HepG2 (cell line): ENCODE data around the gene LHX3. TPM values are rescaled to one million over a fixed set of nuclear protein-coding genes. Genes with fewer than 3 reads are reported as not detected.

Source experiments
- ATAC-seq: fragments of 200-7000 bp; cut with Tn5 transposase; 3 replicates; pipeline ENCODE4 v1.9.1; 2020; ENCODE audit warnings: mild to moderate bottlenecking, moderate library complexity
- BruUV-seq: library from RNA; stranded (reverse); fragments of 400-500 nt; replicated peaks from 2 replicates; lab custom pipeline; 2021; lab: Mats Ljungman, UMichigan
- CTCF ChIA-PET: fragments of 300-600 bp; formaldehyde crosslinking; extraction: SDS; loops from one replicate; lab custom pipeline; 2021; ENCODE audit warnings: low total read pairs, inconsistent platforms, low intra/inter-chr PET ratio; lab: Yijun Ruan, JAX
- POLR2A ChIA-PET: fragments of 350-600 bp; sonication (Branson Sonifier 250); formaldehyde crosslinking; loops from one replicate; lab custom pipeline; 2020; ENCODE audit warnings: antibody characterized with exemption, inconsistent platforms; lab: Yijun Ruan, JAX
- DNase-seq: peaks from one replicate; pipeline ENCODE4 v3.0.0-alpha.2; 2015; ENCODE audit warnings: low spot score
- FAIRE-seq: peaks from 3 replicates; lab custom pipeline; 2011; peaks lifted over from hg19 to GRCh38; lab: Jason Lieb, UNC
- H2AFZ ChIP-seq: one replicate; pipeline ENCODE4 v1.6.1; 2011; ENCODE audit warnings: low read length, inconsistent platforms
- H3K27ac ChIP-seq: fragments of 300-600 bp; 3 replicates; pipeline ENCODE4 v1.8.0; 2011; ENCODE audit warnings: mixed run types, mild to moderate bottlenecking, mixed read lengths, low read length, inconsistent platforms; ENCODE audit not compliant: insufficient read depth; ENCODE audit errors: extremely low read length
- H3K27me3 ChIP-seq, 2 experiments: fragments of 200-600 bp in 1 of 2; 2 replicates in 1 of 2; 3 replicates in 1 of 2; pipeline versions ENCODE4 v1.6.0 to v1.8.0; 2011; ENCODE audit warnings: low read length in 2 of 2, mild to moderate bottlenecking in 2 of 2, moderate library complexity in 2 of 2, inconsistent platforms in 1 of 2; ENCODE audit not compliant: insufficient read depth in 2 of 2, control insufficient read depth in 1 of 2
- H3K36me3 ChIP-seq, 2 experiments: fragments of 200-600 bp in 1 of 2; replicated peaks in 1 of 2; 2 replicates in 1 of 2; 3 replicates in 1 of 2; pipeline versions ENCODE4 v1.5.1 to v1.8.0; 2011; ENCODE audit warnings: low read length in 2 of 2, inconsistent platforms in 1 of 2; ENCODE audit not compliant: insufficient read depth in 2 of 2, control insufficient read depth in 1 of 2
- H3K4me1 ChIP-seq: 2 replicates; pipeline ENCODE4 v1.5.1; 2012; ENCODE audit warnings: low read length, inconsistent platforms; ENCODE audit not compliant: insufficient read depth
- H3K4me2 ChIP-seq: 2 replicates; pipeline ENCODE4 v1.6.0; 2011; ENCODE audit warnings: low read depth, low read length, inconsistent platforms
- H3K4me3 ChIP-seq, 3 experiments: fragments of 200-600 bp in 1 of 3; sonication (generic), shearing (Covaris generic) in 1 of 3; replicated peaks in 1 of 3; 2 replicates each; pipeline ENCODE4 v1.5.1; 2011 to 2016; ENCODE audit warnings: low read length in 3 of 3, inconsistent platforms in 2 of 3, low read depth in 2 of 3, mild to moderate bottlenecking in 2 of 3, control low read depth in 1 of 3, mixed read lengths in 1 of 3; ENCODE audit not compliant: insufficient read depth in 1 of 3
- H3K79me2 ChIP-seq: one replicate; pipeline ENCODE4 v1.6.1; 2011; ENCODE audit warnings: low read length, inconsistent platforms; ENCODE audit not compliant: insufficient read depth
- H3K9ac ChIP-seq: 2 replicates; pipeline ENCODE4 v1.6.0; 2011; ENCODE audit warnings: mild to moderate bottlenecking, low read depth, low read length, inconsistent platforms; ENCODE audit not compliant: insufficient read depth
- H3K9me3 ChIP-seq: 2 replicates; pipeline ENCODE4 v1.5.1; 2012; ENCODE audit warnings: mild to moderate bottlenecking, low read length
- H4K20me1 ChIP-seq: 2 replicates; pipeline ENCODE4 v1.6.0; 2011; ENCODE audit warnings: inconsistent platforms, mild to moderate bottlenecking, low read length, moderate library complexity; ENCODE audit not compliant: insufficient read depth
- ARHGAP35 ChIP-seq: sonication (generic); formaldehyde crosslinking; IDR thresholded peaks from 2 replicates; pipeline ENCODE4 v1.9.0; 2022; ENCODE audit warnings: mild to moderate bottlenecking, inconsistent platforms, moderate library complexity, missing genetic modification reagents, borderline replicate concordance
- CEBPG ChIP-seq: IDR thresholded peaks from 2 replicates; pipeline ENCODE4 v1.6.1; 2016
- HOXD1 ChIP-seq: sonication (generic); formaldehyde crosslinking; IDR thresholded peaks from 2 replicates; pipeline ENCODE4 v1.5.0; 2020; ENCODE audit warnings: missing genetic modification reagents
- IKZF1 ChIP-seq: fragments of 450-650 bp; IDR thresholded peaks from 2 replicates; pipeline ENCODE4 v1.7.1; 2016
- PAF1 ChIP-seq: IDR thresholded peaks from 2 replicates; pipeline ENCODE4 v1.6.1; 2016; ENCODE audit warnings: missing genetic modification reagents, missing compliant biosample characterization
- SOX13 ChIP-seq, 3 experiments: fragments of 450-650 bp in 1 of 3; sonication (generic) in 1 of 3; formaldehyde crosslinking in 1 of 3; IDR thresholded peaks in 2 of 3; conservative IDR thresholded peaks in 1 of 3; 2 replicates each; pipeline versions ENCODE4 v1.5.0 to v1.6.1; 2016 to 2020; ENCODE audit warnings: antibody characterized with exemption in 1 of 3, mild to moderate bottlenecking in 1 of 3, missing compliant biosample characterization in 1 of 3, missing genetic modification reagents in 1 of 3, moderate library complexity in 1 of 3
- ZNF263 ChIP-seq: sonication (generic); formaldehyde crosslinking; IDR thresholded peaks from 2 replicates; pipeline ENCODE4 v1.4.0; 2020; ENCODE audit warnings: missing genetic modification reagents
- ZNF558 ChIP-seq: sonication (generic); formaldehyde crosslinking; IDR thresholded peaks from 2 replicates; pipeline ENCODE4 v1.9.0; 2022; ENCODE audit warnings: mild to moderate bottlenecking, missing genetic modification reagents, borderline replicate concordance
- ZNF607 ChIP-seq: sonication (generic); formaldehyde crosslinking; IDR thresholded peaks from 2 replicates; pipeline ENCODE4 v1.5.1; 2020; ENCODE audit warnings: missing genetic modification reagents, mild to moderate bottlenecking, borderline replicate concordance
- WGBS: methylation state at CpG from one replicate; pipeline ENCODE4 v1.1.6; 2017; ENCODE audit warnings: low lambda C conversion rate; 5-methylcytosine and 5-hydroxymethylcytosine counted together
- in situ Hi-C: cut with HindIII; loops from 2 replicates; pipeline ENCODE4 v1.10.0; 2017; ENCODE audit warnings: low pct_unique_long_range_greater_than_20kb; ENCODE audit not compliant: extremely low pct_ligation_motif_present
- intact Hi-C: fragments of 100-400 bp; cut with micrococcal nuclease; formaldehyde crosslinking; loops from one replicate; pipeline ENCODE4 v1.10.0; 2022; ENCODE audit not compliant: unreplicated experiment
- polyA plus RNA-seq, 8 experiments: library from polyadenylated mRNA; depleted of rRNA in 3 of 8; stranded (reverse) in 7 of 8; unstranded in 1 of 8; fragments of >200 nt; fragmentation: Illumina TruSeq in 4 of 8; extraction: Trizol in 4 of 8; gene quantifications; 2 replicates each; pipeline versions ENCODE4 v1.2.1 to v1.2.3, GENCODE V29; 2011 to 2016; ENCODE audit warnings: low read depth in 4 of 8, missing spikeins in 1 of 8, mixed read lengths in 1 of 8; ENCODE audit not compliant: insufficient read depth in 1 of 8
- total RNA-seq, 5 experiments: library from RNA; depleted of rRNA; stranded (reverse); fragments of >200 nt; fragmentation: Illumina TruSeq; extraction: Trizol; gene quantifications; 2 replicates each; pipeline ENCODE4 v1.2.3, GENCODE V29; 2016; ENCODE audit warnings: low read depth in 1 of 5
- TF ChIP-seq, protein P1 (sequence below): sonication (generic); formaldehyde crosslinking; IDR thresholded peaks from 2 replicates; pipeline ENCODE4 v1.5.0; 2020; ENCODE audit warnings: mild to moderate bottlenecking, missing genetic modification reagents
- TF ChIP-seq, protein P2 (sequence below): sonication (generic); formaldehyde crosslinking; IDR thresholded peaks from 2 replicates; pipeline ENCODE4 v1.4.0; 2020; ENCODE audit warnings: missing genetic modification reagents
- TF ChIP-seq, protein P3 (sequence below), 2 experiments: sonication (generic) in 1 of 2; formaldehyde crosslinking in 1 of 2; IDR thresholded peaks; 2 replicates each; pipeline versions ENCODE4 v1.5.1 to v1.6.1; 2011 to 2020; ENCODE audit warnings: borderline replicate concordance in 1 of 2, low read depth in 1 of 2, low read length in 1 of 2, mild to moderate bottlenecking in 1 of 2, missing genetic modification reagents in 1 of 2, moderate library complexity in 1 of 2
- TF ChIP-seq, protein P4 (sequence below): sonication (generic); formaldehyde crosslinking; IDR thresholded peaks from 2 replicates; pipeline ENCODE4 v1.5.1; 2020; ENCODE audit warnings: missing genetic modification reagents, mild to moderate bottlenecking, borderline replicate concordance
- TF ChIP-seq, protein P5 (sequence below): sonication (generic); formaldehyde crosslinking; IDR thresholded peaks from 2 replicates; pipeline ENCODE4 v1.8.1; 2023; ENCODE audit warnings: mild to moderate bottlenecking, missing genetic modification reagents

Gene LHX3
- total and polyA plus RNA-seq, 2 of the 13 experiments (the other 11 are each of a cell fraction or from before 2014, with no cell fraction given): not detected

DNA sequence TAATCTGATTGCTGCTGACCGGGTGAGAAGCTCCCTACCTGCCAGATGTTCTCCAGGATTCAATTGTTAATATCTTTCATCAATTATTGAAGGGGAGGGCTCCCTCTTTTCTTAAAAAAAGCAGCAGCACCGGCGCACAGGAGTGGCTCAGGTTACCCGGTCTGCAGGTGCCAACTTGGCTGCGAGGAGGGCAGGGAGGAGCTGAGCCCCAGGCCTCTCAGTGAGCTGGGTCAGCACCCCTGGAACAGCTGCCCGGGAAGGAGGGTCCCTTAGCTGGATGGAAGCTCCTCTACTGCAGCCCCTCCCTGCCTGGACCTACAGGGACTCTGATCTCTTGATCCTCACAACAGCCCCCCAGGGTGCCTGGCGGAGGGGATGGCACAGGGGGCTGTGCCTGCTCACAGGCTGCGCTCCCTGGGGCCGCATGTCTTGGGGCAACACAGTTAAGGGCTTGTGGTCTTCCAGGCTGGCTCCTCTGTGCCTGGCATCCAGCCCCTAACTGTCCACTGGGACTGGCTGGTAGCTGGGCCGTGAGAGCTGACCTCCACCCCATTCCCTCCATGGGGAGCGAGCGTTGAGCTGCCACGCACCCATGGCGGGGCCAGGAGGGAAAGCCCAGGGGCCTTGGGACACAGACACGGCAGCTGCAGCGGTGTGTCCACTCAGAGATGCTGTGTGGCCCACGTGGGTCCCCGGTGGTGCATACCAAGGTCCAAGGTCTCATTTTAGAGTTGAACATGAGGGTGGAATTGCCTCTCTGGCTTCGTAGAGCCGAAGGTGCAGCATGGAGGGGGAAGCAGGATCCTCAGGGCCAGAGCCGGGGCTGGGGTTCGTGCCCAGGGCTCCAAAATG lies 57.7 kb downstream of the LHX3 start:
- no peaks in the 10 kb centered on the region for H3K36me3 ChIP-seq
- H3K4me1 ChIP-seq: peaks cover 15% of the 10 kb centered on the region
- WGBS: 42% methylated on average over 5 of the region's 22 CpGs
- intact Hi-C loops: no loop called here
- H3K79me2 ChIP-seq: no peaks in the 10 kb centered on the region
- H2AFZ ChIP-seq: no peak overlapping the region
- no peak overlapping the region for H3K4me3 ChIP-seq
- no peaks in the 10 kb centered on the region for H3K9me3 ChIP-seq
- in situ Hi-C loops: no loop called here
- ATAC-seq (peak; percentile 26), DNase-seq (no peak), FAIRE-seq (no peak)
- H3K4me2 ChIP-seq: no peak overlapping the region
- no peaks in the 10 kb centered on the region for H4K20me1 ChIP-seq
- ChIA-PET POLR2A (no interaction called here), CTCF (no interaction called here)
- BruUV-seq: no TSS peak
- no peak overlapping the region for H3K27ac ChIP-seq
- H3K27me3 ChIP-seq: peaks cover 5 to 63% of the 10 kb centered on the region in 2 experiments
- H3K9ac ChIP-seq: no peak overlapping the region
- TF ChIP-seq SOX13 (IDR thresholded peaks at IDR 0.05): no peak
- no peak for TF ChIP-seq SOX13 (CRISPR knock-in tag; conservative IDR thresholded peaks at IDR 0.05 in 1 of 2, IDR thresholded peaks at IDR 0.05 in 1 of 2)
- TF ChIP-seq CEBPG (CRISPR knock-in tag): no peak
- no peak for TF ChIP-seq ZNF263 (CRISPR knock-in tag)
- TF ChIP-seq, protein P1, sequence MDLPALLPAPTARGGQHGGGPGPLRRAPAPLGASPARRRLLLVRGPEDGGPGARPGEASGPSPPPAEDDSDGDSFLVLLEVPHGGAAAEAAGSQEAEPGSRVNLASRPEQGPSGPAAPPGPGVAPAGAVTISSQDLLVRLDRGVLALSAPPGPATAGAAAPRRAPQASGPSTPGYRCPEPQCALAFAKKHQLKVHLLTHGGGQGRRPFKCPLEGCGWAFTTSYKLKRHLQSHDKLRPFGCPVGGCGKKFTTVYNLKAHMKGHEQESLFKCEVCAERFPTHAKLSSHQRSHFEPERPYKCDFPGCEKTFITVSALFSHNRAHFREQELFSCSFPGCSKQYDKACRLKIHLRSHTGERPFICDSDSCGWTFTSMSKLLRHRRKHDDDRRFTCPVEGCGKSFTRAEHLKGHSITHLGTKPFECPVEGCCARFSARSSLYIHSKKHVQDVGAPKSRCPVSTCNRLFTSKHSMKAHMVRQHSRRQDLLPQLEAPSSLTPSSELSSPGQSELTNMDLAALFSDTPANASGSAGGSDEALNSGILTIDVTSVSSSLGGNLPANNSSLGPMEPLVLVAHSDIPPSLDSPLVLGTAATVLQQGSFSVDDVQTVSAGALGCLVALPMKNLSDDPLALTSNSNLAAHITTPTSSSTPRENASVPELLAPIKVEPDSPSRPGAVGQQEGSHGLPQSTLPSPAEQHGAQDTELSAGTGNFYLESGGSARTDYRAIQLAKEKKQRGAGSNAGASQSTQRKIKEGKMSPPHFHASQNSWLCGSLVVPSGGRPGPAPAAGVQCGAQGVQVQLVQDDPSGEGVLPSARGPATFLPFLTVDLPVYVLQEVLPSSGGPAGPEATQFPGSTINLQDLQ (CRISPR knock-in tag): no peak
- no peak for TF ChIP-seq ZNF558 (CRISPR knock-in tag)
- TF ChIP-seq ARHGAP35: no peak
- TF ChIP-seq, protein P2, sequence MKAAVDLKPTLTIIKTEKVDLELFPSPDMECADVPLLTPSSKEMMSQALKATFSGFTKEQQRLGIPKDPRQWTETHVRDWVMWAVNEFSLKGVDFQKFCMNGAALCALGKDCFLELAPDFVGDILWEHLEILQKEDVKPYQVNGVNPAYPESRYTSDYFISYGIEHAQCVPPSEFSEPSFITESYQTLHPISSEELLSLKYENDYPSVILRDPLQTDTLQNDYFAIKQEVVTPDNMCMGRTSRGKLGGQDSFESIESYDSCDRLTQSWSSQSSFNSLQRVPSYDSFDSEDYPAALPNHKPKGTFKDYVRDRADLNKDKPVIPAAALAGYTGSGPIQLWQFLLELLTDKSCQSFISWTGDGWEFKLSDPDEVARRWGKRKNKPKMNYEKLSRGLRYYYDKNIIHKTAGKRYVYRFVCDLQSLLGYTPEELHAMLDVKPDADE (CRISPR knock-in tag): no peak
- TF ChIP-seq, protein P3, sequence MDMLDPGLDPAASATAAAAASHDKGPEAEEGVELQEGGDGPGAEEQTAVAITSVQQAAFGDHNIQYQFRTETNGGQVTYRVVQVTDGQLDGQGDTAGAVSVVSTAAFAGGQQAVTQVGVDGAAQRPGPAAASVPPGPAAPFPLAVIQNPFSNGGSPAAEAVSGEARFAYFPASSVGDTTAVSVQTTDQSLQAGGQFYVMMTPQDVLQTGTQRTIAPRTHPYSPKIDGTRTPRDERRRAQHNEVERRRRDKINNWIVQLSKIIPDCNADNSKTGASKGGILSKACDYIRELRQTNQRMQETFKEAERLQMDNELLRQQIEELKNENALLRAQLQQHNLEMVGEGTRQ (IDR thresholded peaks at IDR 0.05; ENCODE audit: low read depth, low read length): no peak; the same call in 1 of the 2 replicates
- TF ChIP-seq, protein P3 (CRISPR knock-in tag; IDR thresholded peaks at IDR 0.05; ENCODE audit: borderline replicate concordance): 0 out of 2 replicates have a peak, but pooled peaks have one; percentile 26
- TF ChIP-seq, protein P4, sequence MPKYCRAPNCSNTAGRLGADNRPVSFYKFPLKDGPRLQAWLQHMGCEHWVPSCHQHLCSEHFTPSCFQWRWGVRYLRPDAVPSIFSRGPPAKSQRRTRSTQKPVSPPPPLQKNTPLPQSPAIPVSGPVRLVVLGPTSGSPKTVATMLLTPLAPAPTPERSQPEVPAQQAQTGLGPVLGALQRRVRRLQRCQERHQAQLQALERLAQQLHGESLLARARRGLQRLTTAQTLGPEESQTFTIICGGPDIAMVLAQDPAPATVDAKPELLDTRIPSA (CRISPR knock-in tag): no peak
- TF ChIP-seq HOXD1: no peak
- no peak for TF ChIP-seq PAF1
- TF ChIP-seq ZNF607 (CRISPR knock-in tag): no peak
- no peak for TF ChIP-seq IKZF1
- TF ChIP-seq, protein P5, sequence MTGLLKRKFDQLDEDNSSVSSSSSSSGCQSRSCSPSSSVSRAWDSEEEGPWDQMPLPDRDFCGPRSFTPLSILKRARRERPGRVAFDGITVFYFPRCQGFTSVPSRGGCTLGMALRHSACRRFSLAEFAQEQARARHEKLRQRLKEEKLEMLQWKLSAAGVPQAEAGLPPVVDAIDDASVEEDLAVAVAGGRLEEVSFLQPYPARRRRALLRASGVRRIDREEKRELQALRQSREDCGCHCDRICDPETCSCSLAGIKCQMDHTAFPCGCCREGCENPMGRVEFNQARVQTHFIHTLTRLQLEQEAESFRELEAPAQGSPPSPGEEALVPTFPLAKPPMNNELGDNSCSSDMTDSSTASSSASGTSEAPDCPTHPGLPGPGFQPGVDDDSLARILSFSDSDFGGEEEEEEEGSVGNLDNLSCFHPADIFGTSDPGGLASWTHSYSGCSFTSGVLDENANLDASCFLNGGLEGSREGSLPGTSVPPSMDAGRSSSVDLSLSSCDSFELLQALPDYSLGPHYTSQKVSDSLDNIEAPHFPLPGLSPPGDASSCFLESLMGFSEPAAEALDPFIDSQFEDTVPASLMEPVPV (CRISPR knock-in tag): no peak
